Medulla oblongata (tissue), 1 donor: ENCODE data around the gene KCNN1.
A peak's percentile ranks its signal among the peaks of the same experiment; 100 is the strongest.
"Not testable (repeated sequence)": the region's sequence is repeated elsewhere in the genome, so short reads cannot be mapped to it uniquely, and the experiment has no call there.

Experiments
- DNase-seq: peaks from one replicate; pipeline ENCODE4 v3.0.0-alpha.2; 2015; ENCODE audit errors: extremely low spot score

The KCNN1 gene

DNA sequence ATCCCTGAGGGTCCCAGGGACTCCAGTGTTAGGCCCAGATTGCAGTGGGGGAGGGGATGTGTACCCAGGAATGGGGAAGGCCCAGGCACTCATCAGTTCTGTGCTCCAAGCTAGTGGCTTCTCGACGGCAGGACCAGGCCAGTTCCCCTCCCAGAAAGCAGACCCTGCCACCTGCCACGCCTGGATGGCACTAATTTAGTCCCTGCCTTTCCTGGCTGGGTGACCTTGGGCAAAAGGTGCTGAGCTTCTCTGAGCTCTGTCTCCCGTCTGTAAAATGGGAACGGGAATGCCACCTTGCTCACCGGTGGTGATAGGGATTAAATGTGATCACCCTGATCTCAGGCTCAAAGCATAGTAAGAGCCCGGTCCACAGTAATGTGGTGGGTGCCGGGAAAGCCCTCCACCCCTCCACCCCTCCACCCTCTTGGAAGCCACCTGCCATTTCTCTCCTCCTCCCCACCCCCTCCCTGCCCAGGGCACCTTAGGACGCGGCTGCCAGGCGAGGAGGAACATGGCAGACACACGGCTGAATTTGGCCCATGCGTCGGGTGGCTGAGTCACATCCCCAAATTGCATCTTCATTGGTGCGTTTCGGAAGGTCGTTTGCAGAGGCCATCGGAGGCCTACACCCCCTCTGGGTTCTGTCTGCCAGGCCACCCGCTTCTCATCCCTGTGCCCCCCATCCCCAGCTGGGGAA is 2.3 kb downstream of the KCNN1 start:
- DNase-seq = no peak

DNA sequence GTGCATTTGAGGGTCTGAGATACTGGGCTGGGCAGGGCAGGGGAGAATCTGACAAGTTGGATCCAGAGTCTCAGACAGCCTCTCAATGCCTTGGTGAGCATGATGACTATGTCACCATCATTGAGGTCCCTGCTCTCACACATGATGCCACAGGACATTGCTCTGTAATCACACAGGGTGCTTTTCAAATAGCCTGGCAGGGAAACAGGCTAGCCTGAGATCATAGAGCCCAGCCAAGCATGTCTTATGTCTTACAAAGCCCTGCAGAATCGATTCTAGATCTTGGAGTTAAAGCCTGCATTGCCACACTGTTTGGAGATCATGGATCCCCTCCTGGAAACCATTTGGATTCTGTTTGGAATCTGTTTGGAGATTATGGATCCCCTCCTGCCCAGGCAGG is 5.3 kb downstream of the KCNN1 start:
- DNase-seq = no peak

DNA sequence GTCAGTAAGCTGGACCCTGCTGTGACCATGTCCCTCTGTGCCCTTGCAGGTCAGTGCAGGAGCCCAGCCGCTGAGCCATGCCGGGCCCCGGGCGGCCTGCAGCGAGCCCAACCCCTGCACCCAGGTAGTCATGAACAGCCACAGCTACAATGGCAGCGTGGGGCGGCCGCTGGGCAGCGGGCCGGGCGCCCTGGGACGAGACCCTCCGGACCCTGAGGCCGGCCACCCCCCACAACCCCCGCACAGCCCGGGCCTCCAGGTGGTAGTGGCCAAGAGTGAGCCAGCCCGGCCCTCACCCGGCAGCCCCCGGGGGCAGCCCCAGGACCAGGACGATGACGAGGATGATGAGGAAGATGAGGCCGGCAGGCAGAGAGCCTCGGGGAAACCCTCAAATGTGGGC is 6.9 kb downstream of the KCNN1 start:
- no peak for DNase-seq

- DNase-seq = no peak
Measured at GRCh38 chr19:17974551-17974950, 7.6 kb downstream of the KCNN1 start.

- DNase-seq = no peak
Measured at GRCh38 chr19:17975032-17975431, 8.1 kb downstream of the KCNN1 start.

- peak; percentile 46 for DNase-seq
Measured at GRCh38 chr19:17977021-17977420, 10.1 kb downstream of the KCNN1 start.

DNA sequence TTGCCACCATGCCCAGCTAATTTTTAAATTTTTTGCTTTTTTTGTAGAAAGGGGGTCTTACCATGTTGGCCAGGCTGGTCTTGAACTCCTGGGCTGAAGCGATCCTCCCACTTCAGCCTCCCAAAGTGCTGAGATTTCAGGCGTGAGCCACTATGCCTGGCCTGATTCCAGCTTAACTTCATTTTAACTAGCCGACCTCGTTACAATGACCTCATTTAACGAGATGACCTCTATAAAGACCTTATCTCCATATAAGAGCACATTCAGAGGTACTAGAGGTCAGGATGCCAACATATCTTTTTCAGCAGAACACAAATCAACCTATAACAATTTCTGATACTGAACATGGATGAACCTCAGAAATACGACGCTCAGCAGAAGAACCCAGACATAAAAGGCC is 10.6 kb downstream of the KCNN1 start:
- DNase-seq = no peak

DNA sequence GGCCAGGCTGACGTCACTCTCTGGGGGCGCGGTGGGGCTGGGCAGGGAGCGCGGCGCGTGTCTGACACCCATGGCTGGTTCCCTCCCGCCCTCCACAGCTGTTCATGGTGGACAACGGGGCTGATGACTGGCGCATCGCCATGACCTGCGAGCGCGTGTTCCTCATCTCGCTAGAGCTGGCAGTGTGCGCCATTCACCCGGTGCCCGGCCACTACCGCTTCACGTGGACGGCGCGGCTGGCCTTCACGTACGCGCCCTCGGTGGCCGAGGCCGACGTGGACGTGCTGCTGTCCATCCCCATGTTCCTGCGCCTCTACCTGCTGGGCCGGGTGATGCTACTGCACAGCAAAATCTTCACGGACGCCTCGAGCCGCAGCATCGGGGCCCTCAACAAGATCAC is 14.7 kb downstream of the KCNN1 start:
- no peak for DNase-seq

DNA sequence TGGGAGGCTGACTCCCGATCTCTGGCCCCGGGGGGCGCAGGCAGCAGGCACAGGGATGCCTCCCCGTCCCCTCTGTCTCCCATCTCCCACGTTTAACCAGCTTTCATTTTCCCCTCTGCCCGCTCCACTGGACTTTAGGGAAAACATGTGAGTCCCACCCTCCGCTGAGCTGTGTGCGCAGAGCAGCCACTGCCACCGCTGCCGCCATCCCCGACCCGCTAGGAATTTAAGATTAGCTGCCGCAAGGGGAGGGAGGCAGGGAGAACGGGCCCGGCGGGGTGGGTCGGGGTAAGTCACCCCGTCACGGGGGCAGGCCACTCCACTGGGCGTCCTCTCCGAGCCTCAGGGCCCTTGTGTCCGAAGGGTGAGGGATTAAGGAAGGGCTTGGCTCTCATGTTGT is 15.5 kb downstream of the KCNN1 start:
- no peak for DNase-seq

DNA sequence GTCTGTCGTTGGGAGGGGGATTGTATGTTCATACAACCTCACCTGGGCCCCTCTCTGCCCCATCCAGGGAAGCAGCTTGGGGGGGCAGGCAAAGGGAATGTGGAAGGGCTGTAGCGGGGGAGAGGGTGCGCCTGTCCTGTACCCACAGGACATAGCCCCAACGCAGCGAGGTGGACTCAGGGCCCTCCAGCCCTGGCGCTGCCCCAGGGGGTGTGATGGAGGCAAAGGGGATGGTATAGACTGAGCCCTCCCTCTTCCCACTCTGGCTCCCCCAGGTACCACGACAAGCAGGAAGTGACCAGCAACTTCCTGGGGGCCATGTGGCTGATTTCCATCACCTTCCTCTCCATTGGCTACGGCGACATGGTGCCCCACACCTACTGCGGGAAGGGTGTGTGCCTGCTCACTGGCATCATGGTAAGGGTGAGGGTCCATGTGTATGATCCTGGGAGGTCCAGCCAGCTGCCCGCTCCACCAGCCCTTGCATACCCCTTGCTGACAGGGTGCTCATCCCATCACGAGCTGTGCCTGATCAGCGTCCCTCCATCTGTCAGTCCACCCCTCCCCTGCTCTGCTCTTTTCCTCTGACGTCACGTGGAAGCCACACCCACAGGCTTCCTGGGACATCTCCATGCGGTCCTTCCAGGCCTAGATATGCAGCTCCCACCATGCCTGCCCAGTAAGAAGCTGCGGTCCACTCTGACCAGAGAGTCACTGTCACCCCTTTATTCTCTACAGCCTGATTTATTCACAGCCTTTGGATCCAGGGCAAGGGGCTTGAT is 18.3 kb downstream of the KCNN1 start:
- no peak for DNase-seq

DNA sequence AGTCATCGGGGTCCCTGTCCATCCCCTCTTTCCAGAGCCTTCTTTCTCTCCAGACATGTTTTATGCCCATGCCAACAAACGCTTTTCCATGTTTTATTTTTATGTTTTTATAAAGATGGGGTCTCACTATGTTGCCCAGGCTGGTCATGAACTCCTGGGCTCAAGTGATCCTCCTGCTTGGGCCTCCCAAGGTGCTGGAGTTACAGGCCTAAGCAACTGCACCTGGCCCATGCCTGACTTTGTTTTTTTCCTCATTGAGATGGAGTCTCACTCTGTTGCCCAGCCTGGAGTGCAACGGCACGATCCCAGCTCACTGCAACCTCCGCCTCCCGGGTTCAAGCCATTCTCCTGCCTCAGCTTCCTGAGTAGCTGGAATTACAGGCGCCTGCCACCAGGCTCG is 19.7 kb downstream of the KCNN1 start:
- DNase-seq = not testable (repeated sequence)

DNA sequence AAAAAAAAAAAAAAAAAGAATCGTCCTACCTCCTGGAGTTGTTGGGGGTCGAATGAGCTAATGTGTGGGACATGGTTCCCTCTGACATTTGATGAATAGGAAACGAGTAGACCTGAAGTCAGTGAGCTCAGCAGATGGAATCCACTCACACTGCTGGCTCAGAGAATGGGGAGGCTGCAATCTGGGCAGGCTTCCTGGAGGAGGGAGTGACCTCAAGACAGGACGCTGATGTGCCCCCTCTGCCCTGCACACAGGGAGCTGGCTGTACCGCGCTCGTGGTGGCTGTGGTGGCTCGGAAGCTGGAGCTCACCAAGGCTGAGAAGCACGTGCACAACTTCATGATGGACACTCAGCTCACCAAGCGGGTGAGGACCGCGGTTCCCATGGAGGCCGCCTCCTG is 21.3 kb downstream of the KCNN1 start:
- no peak for DNase-seq

DNA sequence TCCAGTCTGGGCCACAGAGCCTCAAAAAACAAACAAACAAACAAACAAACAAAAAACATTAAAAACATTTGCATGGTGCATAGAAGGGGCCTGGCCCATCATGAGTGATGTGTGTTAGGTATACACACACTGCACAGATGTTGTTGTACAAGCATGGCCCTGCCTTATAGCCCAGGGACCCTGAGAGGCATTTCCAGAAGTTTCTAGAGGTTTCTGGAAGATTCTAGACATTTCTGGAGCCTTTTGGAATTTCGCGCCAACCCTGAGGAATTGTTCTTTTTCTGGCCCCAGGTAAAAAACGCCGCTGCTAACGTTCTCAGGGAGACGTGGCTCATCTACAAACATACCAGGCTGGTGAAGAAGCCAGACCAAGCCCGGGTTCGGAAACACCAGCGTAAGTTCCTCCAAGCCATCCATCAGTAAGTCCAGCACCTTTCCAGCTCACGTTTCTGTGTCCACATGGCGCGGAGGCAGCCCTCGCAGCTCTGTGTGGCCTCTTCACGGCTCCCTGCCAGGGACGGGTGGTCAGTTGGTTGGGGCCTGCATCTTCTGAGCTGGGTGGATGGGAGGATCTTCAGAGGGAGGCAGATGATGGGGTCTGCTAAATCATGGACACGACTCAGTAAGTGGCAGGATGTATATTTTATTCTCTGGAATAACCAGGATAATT is 22.7 kb downstream of the KCNN1 start:
- DNase-seq = no peak

DNA sequence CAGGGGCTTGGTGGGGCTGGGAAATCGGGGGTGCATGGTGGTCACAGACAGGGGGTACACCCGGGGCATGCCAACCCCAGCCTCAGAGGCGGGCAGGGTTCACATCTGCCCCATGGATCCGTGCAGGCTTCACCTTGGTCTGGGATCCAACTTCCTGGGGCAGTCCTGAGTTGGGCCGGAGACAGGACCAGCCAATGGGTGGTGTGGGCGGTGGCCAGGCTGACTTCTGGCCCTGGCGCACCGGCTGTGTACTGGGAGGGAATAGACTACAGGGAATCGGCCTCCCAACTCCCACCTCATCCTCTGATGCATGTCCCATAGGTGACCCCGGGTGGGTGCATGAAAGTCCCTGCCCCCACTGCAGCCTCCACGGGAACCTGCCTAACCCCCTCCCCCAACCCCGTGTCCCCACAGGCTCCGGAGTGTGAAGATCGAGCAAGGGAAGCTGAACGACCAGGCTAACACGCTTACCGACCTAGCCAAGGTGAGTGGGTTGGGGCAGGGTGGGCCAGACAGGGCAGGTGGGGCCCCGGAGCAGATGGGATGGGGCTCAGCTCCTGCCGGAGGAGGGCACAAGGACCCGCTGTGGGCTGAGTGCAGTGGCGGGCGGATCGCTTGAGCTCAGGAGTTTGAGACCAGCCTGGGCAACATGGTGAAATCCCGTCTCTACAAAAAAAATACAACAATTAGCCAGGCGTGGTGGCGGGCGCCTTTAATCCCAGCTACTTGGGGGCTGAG is 26.3 kb downstream of the KCNN1 start:
- no peak for DNase-seq

- DNase-seq = peak; percentile 91
Measured at GRCh38 chr19:17996826-17997316, 30.0 kb downstream of the KCNN1 start.

DNA sequence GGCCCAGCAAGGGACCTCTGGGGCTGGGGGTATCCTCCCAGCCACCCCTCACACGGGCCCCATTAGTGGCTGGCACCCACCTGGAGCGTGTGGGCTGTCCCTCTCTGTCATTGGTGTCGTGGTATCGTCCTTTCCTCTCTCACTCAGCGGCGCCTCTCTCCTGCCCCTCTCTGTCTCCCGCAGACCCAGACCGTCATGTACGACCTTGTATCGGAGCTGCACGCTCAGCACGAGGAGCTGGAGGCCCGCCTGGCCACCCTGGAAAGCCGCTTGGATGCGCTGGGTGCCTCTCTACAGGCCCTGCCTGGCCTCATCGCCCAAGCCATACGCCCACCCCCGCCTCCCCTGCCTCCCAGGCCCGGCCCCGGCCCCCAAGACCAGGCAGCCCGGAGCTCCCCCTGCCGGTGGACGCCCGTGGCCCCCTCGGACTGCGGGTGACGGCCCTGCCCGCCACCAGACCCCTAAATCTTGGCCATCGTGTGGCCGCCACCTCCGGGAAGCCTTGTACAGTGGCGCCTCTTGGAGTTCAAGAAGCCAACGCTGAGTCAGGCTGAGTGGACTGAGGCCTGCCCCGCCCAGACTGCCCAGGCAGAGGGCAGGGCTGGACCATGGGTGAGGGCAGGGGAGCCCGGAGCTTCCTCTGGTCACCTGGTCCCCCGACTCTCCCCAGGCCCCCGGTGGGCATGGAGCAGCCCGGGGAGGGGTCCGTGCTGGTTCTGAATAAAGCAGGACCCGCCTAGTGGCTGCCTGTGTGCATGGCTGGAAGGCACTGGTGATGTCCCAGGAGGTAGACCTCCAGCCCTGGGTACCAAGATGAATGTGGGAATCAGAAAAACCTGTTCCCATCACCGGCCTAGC is 31.3 kb downstream of the KCNN1 start:
- DNase-seq = no peak

- DNase-seq = no peak
Measured at GRCh38 chr19:17998827-17999150, 31.9 kb downstream of the KCNN1 start.

GRCh38 chr19:17999684-18000479 is 33.0 kb downstream of the KCNN1 start:
- no peak for DNase-seq

GRCh38 chr19:18000480-18000914 is 33.6 kb downstream of the KCNN1 start:
- peak; percentile 48 for DNase-seq
